ENCODE measurements around the gene C20orf96.

The C20orf96 gene

DNA sequence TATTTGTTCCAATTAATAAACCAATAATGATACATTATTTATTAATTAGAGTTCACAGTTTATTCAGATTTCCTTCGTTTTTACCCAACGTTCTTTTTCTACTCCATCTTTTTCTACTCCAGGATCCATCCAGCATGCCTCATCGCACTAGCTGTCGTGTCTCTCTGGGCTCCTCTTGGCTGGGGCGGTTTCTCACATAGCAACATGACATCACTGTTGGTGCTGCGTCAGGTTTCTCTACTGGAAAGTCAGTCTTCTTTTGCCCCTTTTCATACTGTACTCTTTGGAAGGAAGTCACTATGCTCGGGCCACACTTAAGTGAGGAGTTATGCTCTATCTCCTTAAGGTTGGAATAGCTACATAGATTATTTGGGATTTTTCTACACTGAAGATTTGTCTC lies 21.1 kb upstream of the C20orf96 start:
- no peak for DNase-seq

DNA sequence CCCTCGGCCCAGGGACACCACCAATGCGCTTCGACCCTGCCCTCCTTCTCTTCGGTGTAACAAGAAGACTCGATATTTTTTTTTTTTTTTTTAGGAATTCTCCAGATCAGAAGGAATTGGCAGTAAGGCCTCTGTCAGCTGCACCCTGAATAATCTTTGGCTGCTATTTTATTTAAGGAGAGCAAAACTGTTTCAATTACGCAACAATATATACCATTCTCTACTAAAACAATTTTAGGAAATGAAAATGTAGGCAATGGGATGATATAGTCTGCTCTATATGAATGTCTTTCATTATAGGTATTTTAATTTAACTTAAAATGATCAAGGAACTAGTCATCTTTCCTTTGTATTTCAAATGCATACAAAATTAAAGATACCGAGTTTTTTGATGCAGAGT lies 20.1 kb upstream of the C20orf96 start:
- DNase-seq, result no peak

DNA sequence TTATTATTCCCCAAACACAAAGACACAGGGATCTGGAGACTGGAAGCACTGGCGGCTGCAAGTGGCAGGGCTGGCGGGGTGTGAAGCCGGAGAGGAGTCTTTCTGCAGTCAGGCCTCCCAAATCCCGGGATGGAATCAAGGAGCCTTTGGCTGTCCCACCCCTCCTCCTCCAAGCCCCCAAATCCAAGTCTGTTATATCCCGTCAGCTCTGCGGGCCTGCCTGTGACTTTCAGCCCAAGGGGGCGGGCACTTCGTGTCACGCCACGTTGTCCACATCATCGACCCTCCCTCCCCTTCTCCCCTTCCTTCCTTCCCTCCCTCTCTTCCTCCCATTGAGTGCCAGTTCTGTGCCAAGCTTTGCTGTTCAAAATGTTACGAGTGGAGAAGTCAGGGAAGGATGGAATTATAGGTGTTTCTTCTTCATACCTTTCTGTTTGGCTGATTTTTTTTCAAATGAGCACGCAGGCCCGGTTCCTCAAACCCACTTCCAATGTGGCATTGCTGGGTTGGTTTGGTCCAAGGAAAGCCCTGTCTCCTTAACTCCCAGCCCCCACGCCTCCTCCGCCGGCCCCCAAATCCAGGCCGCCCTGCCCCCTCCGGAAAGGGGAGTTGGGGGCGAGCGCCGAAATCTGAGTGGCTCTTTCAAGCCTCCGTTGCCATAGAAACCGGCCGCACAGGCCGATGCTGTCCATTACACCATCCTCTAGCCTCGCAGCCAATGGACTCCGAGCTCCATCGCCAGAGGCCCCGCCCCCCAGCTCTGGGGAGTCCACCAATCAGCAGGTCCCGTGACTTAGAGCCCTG lies 19.5 kb upstream of the C20orf96 start:
- DNase-seq, result peak; percentile 78 to 88

DNA sequence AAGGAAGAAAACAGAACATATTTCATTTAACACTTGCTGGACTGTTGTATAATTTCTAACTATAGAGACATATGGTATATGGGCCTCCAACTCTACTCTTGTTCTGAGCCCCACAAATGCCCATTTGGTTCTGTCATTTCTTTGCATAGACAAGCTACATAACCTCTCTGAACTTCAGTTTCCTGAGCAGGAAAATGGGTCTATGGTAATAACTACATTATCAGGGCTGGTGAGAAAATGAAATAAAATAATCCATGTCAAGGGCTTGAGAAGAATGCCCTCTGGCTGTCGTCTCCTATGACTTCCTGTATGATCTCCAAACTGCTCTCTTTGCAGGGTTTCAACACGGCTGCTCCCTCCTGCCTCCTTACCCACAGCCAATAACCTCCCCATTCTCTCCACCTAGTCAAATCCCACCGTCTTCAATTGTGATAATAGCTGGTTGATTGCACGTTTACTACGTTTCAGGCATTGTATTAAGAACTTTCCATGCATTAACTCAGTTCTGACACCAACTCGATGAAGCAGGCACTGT lies 18.8 kb upstream of the C20orf96 start:
- DNase-seq, result no peak

DNA sequence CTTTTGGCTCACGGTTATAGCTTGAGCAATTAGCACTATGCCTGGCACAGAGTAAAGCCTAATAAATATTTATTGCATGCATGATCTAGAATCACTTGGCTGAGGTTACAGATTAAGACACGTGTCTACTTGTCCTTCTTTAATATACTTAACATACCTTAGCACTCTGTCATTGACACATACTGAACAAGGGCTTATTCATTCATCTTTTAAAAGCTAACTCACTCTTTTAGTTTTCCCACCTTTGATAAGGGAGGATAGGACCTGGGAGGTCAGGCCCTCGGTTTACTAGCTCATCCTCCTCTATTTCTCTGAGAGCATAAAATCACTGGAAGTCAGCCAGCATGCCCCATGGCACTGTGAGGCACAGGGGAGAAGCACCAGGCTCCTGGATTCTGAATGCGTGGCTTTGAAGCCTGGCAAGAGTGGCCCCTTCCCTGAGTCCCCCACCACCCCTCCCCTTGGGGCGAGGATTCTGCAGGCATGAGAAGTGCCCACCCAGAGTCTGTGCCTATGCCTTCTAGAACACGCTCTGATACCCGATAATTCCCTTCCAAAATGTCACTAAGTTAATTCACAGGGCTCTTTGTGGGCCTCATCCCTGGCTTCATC lies 18.0 kb upstream of the C20orf96 start:
- no peak for DNase-seq

DNA sequence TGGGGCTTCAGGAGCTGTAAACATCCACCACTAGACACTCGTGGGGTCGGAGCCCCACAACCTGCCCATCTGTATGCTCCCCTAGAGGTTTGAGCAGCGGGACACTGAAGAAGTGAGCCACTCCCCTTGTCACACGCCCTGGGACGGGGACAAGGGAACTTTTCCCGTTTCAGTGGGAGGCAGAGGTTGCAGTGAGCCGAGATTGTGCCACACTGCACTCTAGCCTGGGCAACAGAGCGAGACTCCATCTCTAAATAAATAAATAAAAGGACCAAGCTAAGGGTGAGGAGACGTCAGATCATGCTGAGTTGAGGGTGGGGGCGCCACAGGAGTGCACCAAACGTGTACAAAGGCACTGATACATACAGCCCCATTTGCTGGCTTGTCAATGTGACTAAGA lies 15.2 kb upstream of the C20orf96 start:
- no peak for DNase-seq

DNA sequence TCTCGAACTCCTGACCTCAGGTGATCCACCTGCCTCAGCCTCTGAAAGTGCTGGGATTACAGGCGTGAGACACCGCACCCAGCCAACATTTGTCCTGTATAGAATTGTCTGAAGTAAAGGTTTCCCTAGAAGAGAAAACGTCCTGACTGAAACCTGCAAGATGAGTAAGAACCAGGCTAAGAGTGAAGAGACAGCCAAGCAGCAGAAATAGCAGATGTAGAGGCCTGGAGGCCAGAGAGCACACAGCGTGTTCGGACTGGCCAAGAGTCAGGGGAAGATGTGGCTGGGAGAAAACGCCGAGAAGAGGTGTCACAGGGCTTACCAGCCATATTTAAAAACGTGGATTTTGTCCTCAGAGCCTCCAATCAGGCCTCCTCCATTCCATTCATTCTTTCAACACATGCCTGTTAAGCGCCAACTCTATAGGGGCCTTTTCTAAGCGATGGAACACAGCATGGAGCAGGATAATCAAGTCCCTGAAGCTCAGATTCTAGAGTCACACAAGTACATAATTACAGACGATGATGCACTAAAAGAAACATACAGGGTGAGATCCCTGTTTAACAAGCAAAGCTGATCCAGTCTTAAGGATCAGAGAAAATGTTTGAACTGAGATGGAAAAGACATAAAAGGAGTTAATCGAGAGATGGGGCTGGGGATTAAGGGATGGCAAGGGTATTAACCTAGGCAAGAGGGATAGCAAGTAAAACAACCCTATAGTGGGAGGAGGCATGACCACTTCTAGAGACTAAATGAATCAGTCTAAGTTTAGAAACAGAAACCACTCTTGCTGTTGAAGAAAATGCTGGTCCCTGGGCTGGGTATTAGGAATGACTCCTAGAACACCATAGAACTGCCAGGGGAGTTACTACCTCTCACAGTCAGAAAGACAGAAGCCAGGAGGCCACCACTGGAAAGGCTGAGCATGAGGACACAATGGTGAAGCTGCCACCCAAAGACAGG lies 11.6 kb upstream of the C20orf96 start:
- DNase-seq, result no peak

DNA sequence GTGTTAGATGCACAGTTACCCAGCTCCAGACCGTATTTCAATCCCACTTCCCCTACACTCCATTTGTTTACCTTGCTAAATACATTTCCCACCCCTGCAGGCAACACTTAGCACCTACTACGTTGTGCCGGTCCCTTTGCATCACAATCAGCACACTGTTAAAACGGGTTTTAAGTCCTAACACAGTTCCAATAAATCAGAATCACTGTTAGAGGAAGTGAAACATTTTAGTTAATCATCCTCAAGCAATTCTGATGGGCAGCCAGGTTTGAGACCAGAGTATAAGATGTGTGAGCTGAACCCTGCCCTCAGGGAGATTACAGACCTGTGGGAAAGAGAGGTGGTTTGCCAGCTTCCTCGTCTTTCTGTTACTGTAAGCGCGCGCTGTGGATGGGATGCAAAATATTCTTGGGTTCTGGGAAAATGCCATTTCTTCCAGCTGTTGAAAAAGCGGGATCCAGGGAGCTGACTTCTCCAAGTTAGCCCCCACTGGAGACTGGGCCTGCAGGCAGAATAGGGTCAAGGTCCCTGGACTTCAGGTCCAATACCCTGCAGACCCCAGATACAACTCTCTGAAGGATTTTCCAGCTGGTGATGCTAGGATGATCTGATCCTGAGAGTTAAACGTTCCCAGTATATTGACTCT lies 9.9 kb upstream of the C20orf96 start:
- DNase-seq, result no peak

DNA sequence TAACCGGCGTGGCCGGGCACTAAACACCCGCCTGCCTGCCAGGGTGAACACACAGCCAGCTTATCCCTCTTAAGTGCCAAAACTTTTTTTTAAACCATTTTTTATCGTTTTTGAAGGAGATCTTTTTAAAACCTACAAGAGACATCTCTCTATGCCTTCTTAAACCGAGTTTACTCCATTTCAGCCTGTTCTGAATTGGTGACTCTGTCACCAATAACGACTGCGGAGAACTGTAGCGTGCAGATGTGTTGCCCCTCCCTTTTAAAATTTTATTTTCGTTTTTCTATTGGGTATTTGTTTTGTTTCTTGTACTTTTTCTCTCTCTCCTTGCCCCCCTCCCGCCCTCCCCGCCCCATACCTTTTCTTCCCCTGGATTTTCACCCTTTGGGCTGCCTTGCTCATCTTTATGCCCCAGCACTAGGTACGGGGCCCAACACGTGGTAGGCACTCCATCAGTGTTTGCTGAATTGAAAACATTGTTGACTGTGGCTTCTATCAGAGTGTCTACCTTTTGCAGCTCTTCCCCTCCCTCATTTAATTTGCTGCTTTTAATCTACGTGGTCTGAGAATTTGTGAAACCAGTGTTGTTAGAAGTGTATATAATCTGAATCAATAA lies 8.3 kb upstream of the C20orf96 start:
- DNase-seq, result peak in 1 of 2 donors; percentile 14

DNA sequence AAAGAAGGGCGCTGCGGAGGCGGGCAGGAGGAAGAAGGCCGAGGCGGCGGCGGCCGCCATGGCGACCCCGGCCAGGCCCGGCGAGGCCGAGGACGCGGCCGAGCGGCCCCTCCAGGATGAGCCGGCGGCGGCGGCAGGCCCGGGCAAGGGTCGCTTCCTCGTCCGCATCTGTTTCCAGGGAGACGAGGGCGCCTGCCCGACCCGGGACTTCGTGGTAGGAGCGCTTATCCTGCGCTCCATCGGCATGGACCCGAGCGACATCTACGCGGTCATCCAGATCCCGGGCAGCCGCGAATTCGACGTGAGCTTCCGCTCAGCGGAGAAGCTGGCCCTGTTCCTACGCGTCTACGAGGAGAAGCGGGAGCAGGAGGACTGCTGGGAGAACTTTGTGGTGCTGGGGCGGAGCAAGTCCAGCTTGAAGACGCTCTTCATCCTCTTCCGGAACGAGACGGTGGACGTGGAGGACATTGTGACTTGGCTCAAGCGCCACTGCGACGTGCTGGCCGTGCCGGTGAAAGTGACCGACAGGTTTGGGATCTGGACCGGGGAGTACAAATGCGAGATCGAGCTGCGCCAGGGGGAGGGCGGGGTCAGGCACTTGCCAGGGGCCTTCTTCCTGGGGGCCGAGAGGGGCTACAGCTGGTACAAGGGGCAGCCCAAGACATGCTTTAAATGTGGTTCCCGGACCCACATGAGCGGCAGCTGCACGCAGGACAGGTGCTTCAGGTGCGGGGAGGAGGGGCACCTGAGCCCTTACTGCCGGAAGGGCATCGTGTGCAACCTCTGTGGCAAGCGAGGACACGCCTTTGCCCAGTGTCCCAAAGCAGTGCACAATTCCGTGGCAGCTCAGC lies 7.6 kb upstream of the C20orf96 start:
- DNase-seq, result peak; percentile 79 to 90

DNA sequence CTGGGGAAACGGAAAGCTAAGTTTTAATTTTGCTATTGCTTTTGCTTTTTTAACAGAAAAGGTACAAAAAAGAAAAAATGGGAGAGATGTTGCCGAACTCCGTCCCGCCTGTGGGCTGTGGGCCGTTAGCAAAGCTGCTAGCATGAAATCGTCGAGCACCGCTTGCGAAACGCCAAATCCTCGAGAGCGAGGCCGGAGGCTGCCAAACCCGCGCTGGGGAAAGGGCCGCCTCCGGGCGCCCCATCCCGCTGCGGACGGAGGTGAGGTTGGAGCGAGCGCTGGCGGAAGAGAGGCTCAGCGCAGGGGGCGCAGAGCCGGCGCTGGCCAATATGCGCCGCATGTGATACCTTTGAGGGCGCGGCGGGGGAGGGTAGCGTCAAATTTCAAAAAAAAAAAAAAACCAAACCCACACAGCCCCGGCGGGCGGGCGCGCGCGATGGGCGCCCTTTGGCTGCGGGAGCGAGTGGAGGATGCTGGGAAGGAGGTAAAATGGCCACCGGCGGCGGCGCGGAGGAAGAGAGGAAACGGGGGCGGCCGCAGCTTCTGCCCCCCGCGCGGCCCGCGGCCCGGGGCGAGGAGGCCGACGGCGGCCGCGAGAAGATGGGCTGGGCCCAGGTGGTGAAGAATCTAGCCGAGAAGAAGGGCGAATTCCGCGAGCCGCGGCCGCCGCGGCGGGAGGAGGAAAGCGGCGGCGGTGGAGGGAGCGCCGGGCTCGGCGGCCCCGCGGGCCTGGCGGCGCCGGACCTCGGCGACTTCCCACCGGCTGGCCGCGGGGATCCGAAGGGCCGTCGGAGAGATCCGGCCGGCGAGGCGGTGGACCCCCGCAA lies 6.8 kb upstream of the C20orf96 start, which contains the start of gene ZCCHC3:
TSS of gene ZCCHC3 (plus strand) at position 473 of the 827 bp plus-strand sequence. CDS start at position 490, 17 bp downstream.
- peak; percentile 95 to 96 for DNase-seq

DNA sequence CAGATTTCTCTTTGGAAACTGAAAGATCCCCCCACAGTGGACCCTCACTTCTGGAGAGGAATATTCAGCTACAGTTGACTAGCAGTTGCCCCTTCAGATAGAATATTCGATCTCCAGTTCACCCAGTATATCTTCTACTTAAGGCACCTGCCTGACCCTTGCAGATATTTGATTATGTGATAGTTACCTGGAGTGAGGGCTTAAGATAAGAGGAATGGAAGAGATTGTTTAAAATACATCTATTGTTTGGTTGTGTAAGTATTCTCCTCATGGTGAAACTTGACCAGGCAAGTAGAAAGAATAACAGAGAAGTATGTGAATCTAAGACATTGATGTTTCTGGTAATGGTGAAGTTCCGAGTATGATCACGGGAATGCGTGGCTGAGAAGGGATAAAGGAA lies 5.3 kb upstream of the C20orf96 start:
- DNase-seq, result no peak

DNA sequence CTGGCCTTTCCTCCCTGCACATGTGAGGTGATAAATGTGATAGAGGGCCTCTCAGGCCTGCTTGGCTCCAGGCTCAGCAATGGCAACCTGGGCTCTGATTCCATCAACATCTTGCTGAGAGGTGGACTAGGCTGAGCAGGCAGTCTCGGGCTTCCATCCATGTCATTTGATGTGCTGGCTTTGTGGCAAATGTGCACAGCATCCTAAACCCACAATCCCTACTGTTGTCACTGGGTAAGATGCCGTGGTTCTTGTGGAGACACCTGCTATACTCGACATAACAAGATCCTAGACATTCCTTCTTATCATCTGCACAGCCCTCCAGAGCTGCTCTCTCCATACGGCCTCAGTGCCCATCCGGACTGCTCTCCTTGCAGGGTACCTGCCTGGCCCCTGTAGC lies 4.1 kb upstream of the C20orf96 start:
- no peak for DNase-seq

DNA sequence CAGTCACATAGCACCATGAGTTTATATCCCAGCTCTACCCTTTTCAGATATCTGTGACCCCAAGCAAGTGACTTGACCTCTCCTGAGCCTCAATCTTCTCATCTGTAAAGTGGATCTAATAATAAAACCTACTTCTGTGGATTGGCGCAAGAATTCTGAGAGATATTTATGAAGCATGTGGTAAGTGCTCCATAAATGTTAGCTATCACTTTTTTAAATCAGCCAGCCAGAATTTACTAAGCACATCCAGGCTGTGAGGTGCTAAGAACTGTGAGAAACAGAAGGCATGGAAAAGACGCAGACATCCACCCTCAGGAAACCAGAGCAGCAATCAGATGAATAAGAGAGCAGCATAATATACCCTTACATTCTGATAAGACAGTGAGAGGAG lies 862 bp downstream of the C20orf96 start:
- no peak for DNase-seq

DNA sequence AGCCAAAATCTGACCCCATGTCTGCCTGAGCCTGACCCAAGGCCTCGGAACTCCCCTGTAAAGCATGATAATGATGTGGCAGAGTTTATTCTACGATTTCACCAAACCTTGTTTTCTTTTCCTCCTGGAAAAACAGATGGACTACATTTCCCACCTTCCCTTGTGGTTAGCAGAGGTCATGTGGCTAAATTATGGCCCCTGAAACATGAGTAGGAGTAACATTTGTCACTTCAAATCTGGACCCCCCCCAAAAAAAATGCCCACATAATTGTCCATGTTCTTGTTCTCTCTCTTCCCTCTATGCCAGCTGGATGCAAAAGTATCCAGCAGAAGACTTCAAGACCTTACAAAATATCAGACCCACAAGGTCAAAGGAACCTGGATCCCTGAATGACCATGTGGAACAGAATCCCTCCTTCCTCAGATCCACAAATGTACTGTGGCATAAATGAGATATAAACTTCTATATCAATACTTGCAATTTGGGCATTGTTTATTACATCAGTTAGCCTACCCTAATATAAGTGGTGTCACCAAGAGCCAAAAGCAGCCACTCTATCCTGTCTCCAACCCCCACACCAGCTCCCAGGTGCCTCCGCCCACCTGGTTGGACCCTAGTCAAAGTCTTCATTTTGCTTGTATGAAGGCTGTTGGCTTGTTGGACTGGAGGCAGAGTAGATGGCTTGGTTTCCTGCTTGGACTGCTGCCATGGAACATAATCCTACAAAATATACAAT lies 1.4 kb downstream of the C20orf96 start:
- no peak for DNase-seq

DNA sequence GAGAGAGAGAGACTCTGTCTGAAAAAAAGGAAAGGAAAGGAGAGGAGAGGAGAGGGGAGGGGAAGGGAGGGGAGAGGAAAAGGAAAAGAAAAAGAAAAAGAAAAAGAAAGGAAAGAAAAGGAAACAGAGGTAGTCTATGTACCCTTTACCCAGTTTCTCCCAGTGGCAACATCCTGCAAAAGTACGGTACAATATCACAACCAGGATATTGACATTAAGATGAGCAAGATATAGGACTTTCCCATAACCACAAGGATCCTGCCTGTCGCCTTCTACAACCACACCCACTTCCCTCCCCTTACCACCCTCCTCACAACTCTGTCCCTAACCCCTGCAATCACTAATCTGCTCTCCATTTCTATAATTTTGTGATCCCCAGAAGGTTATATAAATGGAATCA lies 4.0 kb downstream of the C20orf96 start:
- DNase-seq, result no peak

DNA sequence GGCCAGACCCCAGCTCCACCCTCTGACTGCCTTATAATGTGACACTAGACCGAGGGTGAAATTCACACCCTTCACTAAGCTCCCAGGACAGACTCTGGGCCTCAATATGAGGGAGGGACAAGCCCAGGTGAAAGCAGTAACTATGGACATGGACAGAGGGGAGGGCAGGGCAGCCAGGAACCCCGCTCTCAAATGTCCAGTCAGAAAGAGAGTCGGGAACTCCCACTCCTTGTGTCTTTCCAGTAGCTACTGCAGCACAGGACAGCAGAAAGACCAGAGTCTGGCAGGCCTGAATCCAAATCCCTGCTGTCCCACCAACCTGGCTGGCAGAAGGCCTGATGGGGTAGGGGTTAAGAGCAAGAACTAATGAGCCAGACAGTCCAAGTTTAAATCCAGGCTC lies 6.4 kb downstream of the C20orf96 start:
- no peak for DNase-seq

DNA sequence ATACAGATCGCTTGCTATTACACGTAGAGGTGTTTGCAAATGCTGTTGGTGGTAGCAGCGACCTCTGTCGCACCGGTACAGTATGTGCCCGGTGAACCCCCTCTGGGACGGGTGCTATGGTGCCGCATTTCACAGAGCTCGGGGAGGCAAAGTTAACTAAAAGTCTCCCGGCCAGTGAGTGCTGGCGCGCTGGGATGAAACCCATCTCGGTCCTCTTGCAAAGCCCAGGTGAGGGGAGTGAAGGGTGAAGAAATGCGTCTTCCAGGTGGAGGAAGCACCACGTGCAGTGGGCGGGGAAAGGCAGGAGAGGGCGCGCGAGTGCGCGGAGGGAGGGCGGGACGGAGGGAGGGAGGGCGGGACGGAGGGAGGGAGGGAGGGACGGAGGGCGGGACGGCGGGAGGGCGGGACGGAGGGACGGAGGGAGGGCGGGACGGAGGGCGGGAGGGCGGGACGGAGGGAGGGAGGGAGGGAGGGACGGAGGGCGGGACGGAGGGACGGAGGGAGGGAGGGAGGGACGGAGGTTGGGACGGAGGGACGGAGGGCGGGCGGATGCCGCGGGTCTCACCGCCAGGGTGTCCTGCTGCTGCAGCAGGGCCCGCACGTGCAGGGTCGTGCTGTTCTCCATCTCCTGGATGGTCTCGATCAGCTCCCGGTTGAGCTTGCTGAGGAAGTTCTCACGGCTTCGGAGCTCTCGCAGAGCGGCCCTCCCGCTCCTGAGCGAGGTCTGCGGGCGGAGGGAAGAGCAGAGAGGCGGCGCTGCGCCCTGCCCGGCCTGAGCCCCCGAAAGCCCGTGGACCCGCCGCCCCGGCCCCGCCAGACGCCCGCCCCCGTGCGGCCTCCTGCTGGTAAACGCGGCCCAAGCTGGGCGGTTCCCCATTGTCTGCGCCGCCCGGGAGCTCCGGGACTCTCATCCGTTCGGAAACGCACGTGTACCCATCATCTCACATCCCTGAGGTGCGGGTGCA lies 11.7 kb downstream of the C20orf96 start:
- DNase-seq, result no peak

Measured in inflammatory macrophage (primary cell).